NOMO-1 treated with dmso at 0.1 percent for 144 hours (cell line): ENCODE data around the gene PWWP2A.

Experiments used
- DNase-seq: peaks from one replicate; lab custom pipeline; 2025; ENCODE audit not compliant: unreplicated experiment; lab: John Stamatoyannopoulos, UW

The PWWP2A gene

GRCh38 chr5:160133918-160134304 lies 14.7 kb upstream of the PWWP2A start:
- no peak for DNase-seq

DNA sequence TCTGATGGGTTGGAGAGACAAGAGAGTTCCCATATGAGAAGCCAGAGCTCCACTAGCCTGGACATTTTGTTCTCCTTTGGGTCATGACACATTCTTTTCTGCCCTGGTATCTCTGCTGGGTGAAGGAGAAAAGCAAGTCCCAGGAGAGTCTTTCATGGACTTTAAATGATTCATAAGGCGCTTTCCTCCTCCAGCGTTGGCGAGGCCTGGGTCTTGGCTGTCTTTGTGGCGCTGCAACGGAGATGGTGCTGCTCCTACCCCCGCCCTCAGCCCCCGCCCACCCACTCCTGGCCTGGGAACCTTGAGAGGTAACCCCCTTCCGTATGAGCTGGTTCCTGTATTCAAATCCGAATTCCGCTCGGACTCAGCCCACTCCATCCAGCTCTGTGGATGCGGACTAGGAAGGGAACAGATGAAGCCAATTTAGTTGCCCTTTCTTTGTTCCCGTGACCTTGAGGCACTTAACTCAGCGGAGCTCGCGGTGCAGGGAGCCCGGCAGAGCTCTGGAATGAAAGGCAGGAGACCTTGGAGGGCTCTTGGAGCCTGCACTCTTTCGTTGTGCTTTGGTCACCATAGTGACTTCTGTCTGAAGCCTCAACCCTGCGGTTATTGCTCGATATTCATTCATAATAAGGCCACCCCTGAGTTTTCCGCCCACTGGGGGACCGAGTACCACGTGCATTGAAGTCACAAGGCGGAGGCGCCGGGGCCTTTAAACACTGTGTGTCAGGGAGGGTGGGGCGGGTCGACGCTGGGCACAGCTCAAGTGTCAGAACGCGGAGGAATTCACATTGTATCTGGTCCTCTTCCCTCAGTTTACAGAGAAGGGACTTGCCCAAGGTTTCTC lies 14.0 kb upstream of the PWWP2A start:
- DNase-seq = no peak

GRCh38 chr5:160129841-160130240 lies 10.6 kb upstream of the PWWP2A start:
- no peak for DNase-seq

DNA sequence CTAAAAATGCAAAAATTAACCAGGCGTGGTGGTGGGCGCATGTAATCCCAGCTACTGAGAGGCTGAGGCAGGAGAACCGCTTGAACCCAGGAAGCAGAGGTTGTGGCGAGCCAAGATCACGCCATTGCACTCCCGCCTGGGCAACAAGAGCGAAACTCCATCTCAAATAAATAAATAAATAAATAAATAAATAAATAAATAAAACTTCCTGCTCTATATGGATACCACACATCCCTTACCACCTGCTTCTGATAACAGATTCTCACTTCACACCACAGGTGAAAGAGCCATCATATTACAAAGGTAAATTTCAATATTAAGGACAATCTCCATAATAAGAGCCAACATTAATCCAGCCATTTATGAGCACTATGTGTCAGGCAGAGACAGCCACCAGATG lies 9.4 kb upstream of the PWWP2A start:
- DNase-seq = no peak

- no peak for DNase-seq
Measured at GRCh38 chr5:160119905-160120266, 636 bp upstream of the PWWP2A start.

GRCh38 chr5:160118349-160119141 lies 705 bp downstream of the PWWP2A start:
- DNase-seq = no peak

DNA sequence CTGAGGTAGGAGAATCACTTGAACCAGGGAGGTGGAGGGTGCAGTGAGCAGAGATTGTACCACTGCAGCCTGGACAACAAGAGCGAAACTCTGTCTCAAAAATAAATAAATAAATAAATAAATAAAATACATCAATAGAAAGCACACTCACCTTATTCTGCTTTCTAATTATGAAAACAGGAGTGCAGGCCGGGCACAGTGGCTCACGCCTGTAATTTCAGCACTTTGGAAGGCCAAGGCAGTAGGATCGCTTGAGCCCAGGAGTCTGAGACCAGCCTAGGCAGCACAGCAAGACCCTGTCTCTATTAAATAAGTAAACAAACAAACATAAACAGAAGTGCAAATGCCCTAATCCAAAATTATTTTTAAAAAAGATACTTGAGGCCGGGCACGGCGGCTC lies 2.3 kb downstream of the PWWP2A start:
- DNase-seq = no peak

- DNase-seq = no peak
Measured at GRCh38 chr5:160108124-160108523, 11.1 kb downstream of the PWWP2A start.

DNA sequence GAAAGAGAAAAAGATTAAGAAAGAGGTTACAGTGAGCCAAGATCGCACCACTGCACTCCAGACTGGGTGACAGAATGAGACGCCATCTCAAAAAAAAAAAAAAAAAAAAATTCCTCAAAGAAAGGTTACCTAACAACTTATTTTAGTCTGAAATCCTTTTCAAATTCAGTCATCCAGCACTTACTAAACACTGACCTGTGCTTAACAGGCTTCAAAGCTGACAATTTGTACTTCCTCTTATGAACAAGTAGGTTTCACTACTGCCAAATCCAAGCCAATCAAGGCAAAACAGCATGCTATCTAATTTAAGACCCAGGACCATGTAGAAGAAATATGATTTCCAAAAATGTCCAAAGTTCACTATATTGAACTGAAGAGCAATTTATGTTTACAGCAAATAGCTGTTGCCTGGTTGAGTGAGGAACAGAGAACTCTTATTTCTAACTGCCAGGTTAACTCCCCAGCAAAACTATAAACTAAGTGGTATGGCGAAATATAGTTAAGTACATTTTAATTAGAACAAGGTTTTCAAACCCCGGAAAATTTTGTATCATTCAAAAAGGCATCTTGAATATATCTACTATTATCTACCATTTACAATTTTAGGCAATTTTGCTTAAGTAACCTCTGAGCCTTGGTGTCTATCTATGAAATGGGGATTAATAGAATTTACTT lies 13.4 kb downstream of the PWWP2A start:
- DNase-seq = peak; percentile 68

DNA sequence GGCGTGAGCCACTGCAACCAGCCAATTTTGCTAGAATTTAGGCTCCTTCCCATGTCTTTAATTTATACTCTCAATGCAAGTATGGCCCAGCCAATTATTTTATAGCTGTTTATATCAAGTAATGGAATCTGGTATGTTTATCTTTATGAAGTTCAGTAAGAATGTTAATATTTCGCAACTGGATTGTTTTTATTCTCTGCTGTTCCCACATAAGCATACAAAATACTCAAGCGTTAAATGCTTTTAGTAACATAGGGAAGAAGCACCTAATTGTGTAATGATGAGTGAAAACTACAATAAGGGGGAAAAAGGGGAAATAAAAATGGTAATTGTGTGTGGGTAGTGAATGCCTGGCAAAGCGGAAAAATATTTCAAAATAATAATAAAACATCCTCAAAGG lies 21.3 kb downstream of the PWWP2A start:
- DNase-seq = peak; percentile 64

DNA sequence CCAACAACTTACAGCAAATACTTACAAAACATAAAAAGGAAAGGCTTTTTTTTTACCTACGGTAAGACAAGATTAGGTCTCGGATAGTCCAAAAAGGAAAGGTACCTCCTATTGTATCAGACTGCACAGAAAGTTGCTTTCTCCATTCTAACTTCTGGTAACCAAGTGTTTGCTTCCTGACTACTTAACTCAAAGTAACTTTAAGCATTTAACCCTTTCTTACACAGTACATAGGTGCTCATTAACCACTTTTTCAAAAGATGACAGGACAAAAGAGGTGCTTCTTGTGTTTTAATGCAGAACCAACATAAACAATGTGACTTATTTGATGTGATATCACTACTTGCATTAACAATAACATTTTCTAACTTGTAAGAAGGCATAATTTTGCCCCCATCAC lies 23.1 kb downstream of the PWWP2A start:
- DNase-seq = no peak

DNA sequence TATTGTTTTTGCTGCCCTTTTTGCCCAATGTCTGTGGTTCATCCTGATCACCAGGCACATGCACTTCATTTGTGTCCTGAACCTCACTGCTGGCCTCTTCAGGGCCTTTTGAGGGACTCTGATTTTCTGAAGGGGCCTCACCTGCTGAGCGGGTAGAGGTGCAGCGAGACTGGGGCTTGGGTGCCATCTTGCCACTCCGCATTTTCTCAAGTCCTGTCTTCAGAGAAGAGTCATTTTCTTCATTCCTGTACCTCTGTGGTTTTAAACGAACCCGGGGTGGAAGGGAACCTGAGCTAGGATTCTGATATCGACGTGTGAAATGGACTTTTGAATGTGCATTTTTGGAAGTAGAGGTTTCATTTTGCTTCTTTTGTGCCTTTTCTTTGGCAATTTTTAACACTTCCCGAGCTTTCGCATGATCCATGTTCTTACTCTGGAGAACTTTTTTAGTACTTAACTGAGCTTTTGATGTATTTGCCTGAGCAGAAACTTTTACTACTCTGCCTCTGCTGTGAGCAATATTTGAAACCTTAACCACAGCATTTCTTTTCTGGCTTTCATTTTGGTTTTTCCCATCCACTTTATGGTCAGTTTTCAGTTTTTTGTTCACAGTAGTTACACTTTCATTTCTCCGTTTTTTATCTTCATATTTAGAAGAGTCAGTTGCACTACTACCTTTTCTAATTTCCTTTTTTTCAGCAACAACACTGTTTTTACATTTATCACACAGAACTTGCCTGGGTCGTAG lies 26.1 kb downstream of the PWWP2A start:
- DNase-seq = no peak

GRCh38 chr5:160092514-160092913 lies 26.7 kb downstream of the PWWP2A start:
- DNase-seq = no peak

- no peak for DNase-seq
Measured at GRCh38 chr5:160090059-160090458, 29.2 kb downstream of the PWWP2A start.

DNA sequence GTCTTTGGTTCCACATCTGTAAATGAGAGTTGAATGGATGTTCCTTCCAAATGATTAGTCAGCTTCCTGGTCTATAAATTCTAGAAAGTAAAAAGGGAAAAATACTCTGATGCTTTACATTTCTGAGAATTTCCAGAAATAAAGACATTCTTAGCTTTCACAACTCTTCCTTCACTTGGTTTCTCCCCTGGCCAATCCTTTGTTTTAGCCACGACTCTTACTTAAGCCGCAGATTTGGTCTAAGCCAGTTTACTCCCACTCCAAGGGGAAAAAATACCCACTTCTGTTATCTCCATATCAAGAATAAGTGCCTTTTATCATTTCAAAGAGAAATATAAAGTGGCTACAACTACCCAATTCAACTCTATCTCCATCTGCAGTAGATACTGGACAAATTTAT lies 29.7 kb downstream of the PWWP2A start:
- no peak for DNase-seq

GRCh38 chr5:160088805-160089204 lies 30.4 kb downstream of the PWWP2A start:
- DNase-seq = no peak

- DNase-seq = no peak
Measured at GRCh38 chr5:160087199-160087598, 32.1 kb downstream of the PWWP2A start.

GRCh38 chr5:160084144-160084543 lies 35.1 kb downstream of the PWWP2A start:
- no peak for DNase-seq

DNA sequence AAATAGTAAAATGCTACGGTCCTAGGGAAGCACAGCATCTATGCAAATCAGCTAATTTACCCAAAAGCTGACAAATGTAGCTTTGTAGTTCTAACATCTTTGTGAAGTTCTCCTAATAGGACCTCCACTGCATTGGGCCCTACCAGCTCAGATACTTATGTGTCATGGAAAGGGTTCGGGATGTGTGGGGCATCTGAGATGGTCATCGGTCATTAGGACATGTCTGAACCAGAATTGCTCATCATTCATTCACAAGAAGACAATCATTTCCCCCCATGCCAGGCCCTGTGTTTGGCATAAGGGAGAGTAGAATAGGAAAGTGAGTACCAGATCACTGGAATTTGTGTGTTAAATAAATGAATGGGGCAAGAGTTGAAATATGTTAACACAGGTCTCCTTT lies 35.7 kb downstream of the PWWP2A start:
- DNase-seq = no peak

DNA sequence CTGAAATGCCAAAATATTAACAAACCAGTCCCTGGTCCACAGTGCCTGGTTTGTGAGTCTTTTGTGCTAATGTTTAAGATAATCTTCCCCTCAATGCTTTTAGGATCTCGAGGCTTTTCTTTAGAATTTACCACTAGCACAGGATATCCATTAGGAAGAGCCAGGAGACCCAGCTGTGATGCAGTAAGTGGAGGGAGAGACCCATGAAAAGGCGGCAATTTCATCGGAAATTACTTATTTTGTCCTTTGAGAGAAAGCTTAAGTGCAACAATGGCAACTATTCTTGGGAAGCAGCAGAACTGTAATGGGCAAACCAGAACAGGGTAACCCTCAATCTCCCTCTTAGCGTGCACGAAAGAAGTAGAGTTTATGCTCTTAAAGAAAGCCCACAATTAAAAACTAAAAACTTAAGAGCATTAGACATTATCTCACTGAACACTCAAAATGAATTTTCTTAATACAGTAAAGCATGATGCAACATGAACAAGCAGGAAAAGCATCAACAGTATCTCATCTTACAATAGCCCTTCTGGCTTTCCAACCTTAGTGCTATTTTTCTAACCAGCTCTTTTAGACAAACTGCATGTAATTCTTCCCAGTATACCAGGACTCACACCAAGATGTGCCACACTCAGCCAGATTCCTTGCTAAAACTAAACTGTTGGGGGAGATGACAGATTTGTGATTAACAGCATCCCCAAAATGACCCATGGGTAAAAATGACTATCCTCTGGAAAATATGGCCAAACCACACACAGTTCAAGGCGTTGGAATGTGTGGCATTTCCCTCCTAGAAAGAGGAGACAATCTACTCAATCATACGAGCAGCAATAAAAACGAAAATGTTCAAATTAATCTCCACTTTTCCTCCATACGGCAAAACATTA lies 36.4 kb downstream of the PWWP2A start:
- no peak for DNase-seq
